ENCODE results near the gene KAZALD1. TPM values are rescaled to one million over a fixed set of nuclear protein-coding genes. Genes with fewer than 3 reads are reported as not detected.

The KAZALD1 gene, protein sequence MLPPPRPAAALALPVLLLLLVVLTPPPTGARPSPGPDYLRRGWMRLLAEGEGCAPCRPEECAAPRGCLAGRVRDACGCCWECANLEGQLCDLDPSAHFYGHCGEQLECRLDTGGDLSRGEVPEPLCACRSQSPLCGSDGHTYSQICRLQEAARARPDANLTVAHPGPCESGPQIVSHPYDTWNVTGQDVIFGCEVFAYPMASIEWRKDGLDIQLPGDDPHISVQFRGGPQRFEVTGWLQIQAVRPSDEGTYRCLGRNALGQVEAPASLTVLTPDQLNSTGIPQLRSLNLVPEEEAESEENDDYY
- total RNA-seq (9.8 TPM), polyA plus RNA-seq (ENCODE audit: insufficient read depth, low read depth, low replicate concordance) (9.7 TPM)
- long read RNA-seq, donor 1, partial matches to known transcripts = 0 of 2 reads
- long read RNA-seq, donor 1, other reads (novel, unspliced or antisense) = 0 of 2 reads
- long read RNA-seq, donor 2, partial matches to known transcripts = 0 of 1 reads
- long read RNA-seq, donor 2, other reads (novel, unspliced or antisense) = 0 of 1 reads
- long read RNA-seq, donor 3, partial matches to known transcripts = 0 of 1 reads
- long read RNA-seq, donor 3, other reads (novel, unspliced or antisense) = 0 of 1 reads
- long read RNA-seq, donor 4, partial matches to known transcripts = 0 of 1 reads
- long read RNA-seq, donor 4, other reads (novel, unspliced or antisense) = 0 of 1 reads
- long read RNA-seq, donor 5 = 0 reads
- long read RNA-seq, donor 6, partial matches to known transcripts = 0 of 2 reads
- long read RNA-seq, donor 6, other reads (novel, unspliced or antisense) = 0 of 2 reads
- long read RNA-seq, donor 7, transcript KAZALD1-201 (5 exons, 1,913 nt) = major isoform, 5 of 10 reads
- long read RNA-seq, donor 7, partial matches to known transcripts = 2 of 10 reads
- long read RNA-seq, donor 7, other reads (novel, unspliced or antisense) = 3 of 10 reads
- long read RNA-seq, donor 8, partial matches to known transcripts = 0 of 4 reads
- long read RNA-seq, donor 8, other reads (novel, unspliced or antisense) = 0 of 4 reads
- long read RNA-seq, donor 9, partial matches to known transcripts = 0 of 6 reads
- long read RNA-seq, donor 9, other reads (novel, unspliced or antisense) = 0 of 6 reads
- long read RNA-seq, donor 10, partial matches to known transcripts = 0 of 4 reads
- long read RNA-seq, donor 10, other reads (novel, unspliced or antisense) = 0 of 4 reads

DNA sequence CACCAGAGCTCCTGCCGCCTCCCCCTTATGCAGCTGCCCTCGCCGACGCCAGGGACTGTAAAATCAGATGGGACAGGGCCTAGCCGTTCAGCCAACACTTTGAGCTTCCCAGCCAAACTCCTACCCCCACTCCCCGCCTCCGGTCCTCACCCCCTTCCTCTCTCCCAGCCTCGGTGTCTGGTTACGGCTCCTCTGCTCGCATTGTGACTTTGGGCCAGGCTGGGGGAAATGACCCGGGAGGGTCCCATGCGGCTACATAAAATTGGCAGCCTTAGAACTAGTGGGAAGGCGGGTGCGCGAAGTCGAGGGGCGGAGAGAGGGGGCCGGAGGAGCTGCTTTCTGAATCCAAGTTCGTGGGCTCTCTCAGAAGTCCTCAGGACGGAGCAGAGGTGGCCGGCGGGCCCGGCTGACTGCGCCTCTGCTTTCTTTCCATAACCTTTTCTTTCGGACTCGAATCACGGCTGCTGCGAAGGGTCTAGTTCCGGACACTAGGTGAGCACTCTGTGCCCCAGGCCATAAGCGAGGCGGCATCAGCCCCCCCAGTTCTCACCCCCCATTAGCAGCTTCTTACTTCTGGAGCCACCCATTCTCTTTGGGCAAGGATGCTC, at the start of gene KAZALD1:
Gene KAZALD1, plus strand, starts transcription at position 366 of the 608 bp plus-strand sequence. CDS start 604 bp downstream, outside the sequence.
- Histone ChIP-seq H3K27ac (ENCODE audit: low read depth in 2 of 2, low read length in 2 of 2) (peak within 1 kb of the TSS; percentile 100), H3K4me3 (ENCODE audit: low read length in 3 of 3) (peak within 1 kb of the TSS; percentile 91 to 98 (median 98)), H3K36me3 (ENCODE audit: control insufficient read depth in 2 of 3, insufficient read depth in 3 of 3, low read length in 3 of 3) (no peaks in the 10 kb centered on the region), H3K9ac (ENCODE audit: low read length in 3 of 3) (peak within 1 kb of the TSS; percentile 80 to 99 (median 95)), H3K27me3 (ENCODE audit: control insufficient read depth, insufficient read depth, low read length) (peaks cover 7% of the 10 kb centered on the region), H3K4me1 (ENCODE audit: control insufficient read depth in 2 of 3, insufficient read depth in 2 of 3, low read depth in 1 of 3, low read length in 3 of 3) (peaks cover 0 to 24% (median 4%) of the 10 kb centered on the region in 3 donors), H3K9me3 (ENCODE audit: control insufficient read depth in 2 of 3, insufficient read depth in 1 of 3, low read length in 3 of 3) (no peaks in the 10 kb centered on the region)
- intact Hi-C loops (cut with DNase I) = no loop called here
- peak; percentile 89 to 97 (median 90) for DNase-seq
- FAIRE-seq = no peak
- TF ChIP-seq CTCF (IDR thresholded peaks at IDR 0.05; ENCODE audit: borderline replicate concordance, extremely low read depth, insufficient read depth) = no peak

DNA sequence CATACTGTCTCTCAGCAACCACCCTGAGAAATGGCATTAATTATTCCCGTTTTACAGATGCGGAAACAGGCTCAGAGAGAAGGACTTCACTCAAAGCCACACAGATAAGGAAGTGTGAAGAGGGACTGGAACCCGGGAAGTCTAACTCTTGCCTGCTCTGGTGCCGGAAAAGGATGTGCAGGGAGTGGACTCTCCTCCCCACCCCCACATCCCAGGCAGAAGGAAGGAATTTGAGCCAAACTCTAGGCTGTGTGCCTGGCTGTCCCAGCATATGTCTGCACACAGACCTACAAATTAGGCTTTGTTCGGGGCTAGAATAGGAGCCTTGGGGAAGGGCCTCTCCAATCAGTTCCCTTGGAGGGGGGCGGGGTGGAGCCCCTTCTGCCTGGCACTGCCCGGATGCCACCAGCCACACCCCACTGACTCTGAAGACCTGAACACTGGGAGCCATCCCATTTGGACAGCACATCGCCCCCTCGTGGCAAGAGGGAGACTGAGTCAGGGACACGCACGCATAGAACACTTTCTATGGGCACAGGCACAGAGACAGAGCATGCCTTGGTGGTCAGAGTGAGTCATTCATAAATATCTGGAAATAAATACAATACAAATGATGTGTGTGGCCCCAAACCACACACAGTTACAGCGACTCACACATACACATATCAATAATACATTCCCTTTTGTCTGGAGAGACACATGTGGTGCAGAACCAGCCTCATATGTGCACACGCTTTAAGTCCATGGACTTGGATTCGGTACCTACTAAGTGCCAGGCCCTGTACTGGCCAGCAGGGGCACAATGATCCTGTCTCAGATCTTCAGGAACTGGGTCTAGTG, 49.0 kb upstream of the KAZALD1 start:
- Histone ChIP-seq H3K9me3 (ENCODE audit: control insufficient read depth in 2 of 3, insufficient read depth in 1 of 3, low read length in 3 of 3) (no peaks in the 10 kb centered on the region), H3K36me3 (ENCODE audit: control insufficient read depth in 2 of 3, insufficient read depth in 3 of 3, low read length in 3 of 3) (no peaks in the 10 kb centered on the region), H3K4me1 (ENCODE audit: control insufficient read depth in 2 of 3, insufficient read depth in 2 of 3, low read depth in 1 of 3, low read length in 3 of 3) (peaks cover 0 to 18% (median 0%) of the 10 kb centered on the region in 3 donors), H3K9ac (ENCODE audit: low read length in 3 of 3) (no peak overlapping the region), H3K27ac (ENCODE audit: low read depth in 2 of 2, low read length in 2 of 2) (no peak overlapping the region), H3K27me3 (ENCODE audit: control insufficient read depth, insufficient read depth, low read length) (peaks cover 4% of the 10 kb centered on the region), H3K4me3 (ENCODE audit: low read length in 3 of 3) (no peak overlapping the region)
- intact Hi-C loops (cut with DNase I) = no loop called here
- peak; percentile 90 to 97 (median 90) for DNase-seq
- no peak for FAIRE-seq
- peak; percentile 92 for TF ChIP-seq CTCF (IDR thresholded peaks at IDR 0.05; ENCODE audit: borderline replicate concordance, extremely low read depth, insufficient read depth)

- intact Hi-C loops (cut with DNase I) = no loop called here
- Histone ChIP-seq H3K9me3 (ENCODE audit: control insufficient read depth in 2 of 3, insufficient read depth in 1 of 3, low read length in 3 of 3) (no peaks in the 10 kb centered on the region), H3K9ac (ENCODE audit: low read length in 3 of 3) (no peak overlapping the region), H3K27ac (ENCODE audit: low read depth in 2 of 2, low read length in 2 of 2) (no peak overlapping the region), H3K4me1 (ENCODE audit: control insufficient read depth in 2 of 3, insufficient read depth in 2 of 3, low read depth in 1 of 3, low read length in 3 of 3) (peaks cover 0 to 15% (median 0%) of the 10 kb centered on the region in 3 donors), H3K4me3 (ENCODE audit: low read length in 3 of 3) (no peak overlapping the region), H3K27me3 (ENCODE audit: control insufficient read depth, insufficient read depth, low read length) (peaks cover 4% of the 10 kb centered on the region), H3K36me3 (ENCODE audit: control insufficient read depth in 2 of 3, insufficient read depth in 3 of 3, low read length in 3 of 3) (no peaks in the 10 kb centered on the region)
- DNase-seq (no peak), FAIRE-seq (no peak)
- TF ChIP-seq CTCF (IDR thresholded peaks at IDR 0.05; ENCODE audit: borderline replicate concordance, extremely low read depth, insufficient read depth) = no peak
Observed at GRCh38 chr10:101013365-101013825, 48.4 kb upstream of the KAZALD1 start.

All from kidney (tissue), 22 donors.